ENCODE measurements around the gene ZBP1.

The ZBP1 gene

GRCh38 chr20:57658447-57658832, 38.2 kb upstream of the ZBP1 start:
- no peak for DNase-seq (ENCODE audit: low read depth)

- no peak for DNase-seq (ENCODE audit: low read depth)
Measured at GRCh38 chr20:57657535-57658446, 37.6 kb upstream of the ZBP1 start.

- DNase-seq (ENCODE audit: low read depth) = no peak
Measured at GRCh38 chr20:57656821-57657534, 36.8 kb upstream of the ZBP1 start.

GRCh38 chr20:57656252-57656820, 36.1 kb upstream of the ZBP1 start:
- no peak for DNase-seq (ENCODE audit: low read depth)

GRCh38 chr20:57655809-57656155, 35.6 kb upstream of the ZBP1 start:
- no peak for DNase-seq (ENCODE audit: low read depth)

GRCh38 chr20:57654998-57655808, 35.0 kb upstream of the ZBP1 start:
- no peak for DNase-seq (ENCODE audit: low read depth)

- no peak for DNase-seq (ENCODE audit: low read depth)
Measured at GRCh38 chr20:57654363-57654997, 34.3 kb upstream of the ZBP1 start.

GRCh38 chr20:57653910-57654309, 33.7 kb upstream of the ZBP1 start:
- no peak for DNase-seq (ENCODE audit: low read depth)

GRCh38 chr20:57653546-57653900, 33.3 kb upstream of the ZBP1 start:
- no peak for DNase-seq (ENCODE audit: low read depth)

GRCh38 chr20:57652606-57653545, 32.6 kb upstream of the ZBP1 start:
- no peak for DNase-seq (ENCODE audit: low read depth)

- no peak for DNase-seq (ENCODE audit: low read depth)
Measured at GRCh38 chr20:57651881-57652605, 31.8 kb upstream of the ZBP1 start.

GRCh38 chr20:57650756-57651483, 30.7 kb upstream of the ZBP1 start:
- DNase-seq (ENCODE audit: low read depth) = no peak

- DNase-seq (ENCODE audit: low read depth) = no peak
Measured at GRCh38 chr20:57650266-57650665, 30.0 kb upstream of the ZBP1 start.

- no peak for DNase-seq (ENCODE audit: low read depth)
Measured at GRCh38 chr20:57649617-57650015, 29.4 kb upstream of the ZBP1 start.

GRCh38 chr20:57648878-57649616, 28.8 kb upstream of the ZBP1 start:
- no peak for DNase-seq (ENCODE audit: low read depth)

GRCh38 chr20:57647933-57648785, 27.9 kb upstream of the ZBP1 start:
- DNase-seq (ENCODE audit: low read depth) = no peak

Measured in T-helper 22 cell (primary cell).